Raji (cell line): ENCODE results near the gene DMKN.

ENCODE experiments used
- POLR2A ChIP-seq: IDR thresholded peaks from 2 replicates; pipeline ENCODE4 v1.6.1; 2011; ENCODE audit warnings: low read depth, low read length, control low read depth; ENCODE audit not compliant: insufficient read depth

Gene DMKN

GRCh38 chr19:35447606-35448469 is 65.6 kb downstream of the DMKN start, which contains the start of gene FFAR2:
TSS of gene FFAR2 (plus strand) at chr19:35448257. CDS start at chr19:35449715, 1,458 bp downstream.
- no peak for TF ChIP-seq POLR2A
